Activated CD4-positive, alpha-beta memory T cell treated with anti-CD3 and anti-CD28 coated beads, Interleukin-2, amount 10 ng/mL, durations not matched to agents 7 days and 5 days (primary cell): ENCODE data around the gene CDIPT. TPM values are rescaled to one million over a fixed set of nuclear protein-coding genes. Genes with fewer than 3 reads are reported as not detected.
"Not testable (repeated sequence)": the region's sequence is repeated elsewhere in the genome, so short reads cannot be mapped to it uniquely, and the experiment has no call there.

ENCODE experiments used
- CTCF ChIA-PET: fragments of 350-600 bp; sonication (Branson Sonifier 250); formaldehyde crosslinking; loops from one replicate; lab custom pipeline; 2021; ENCODE audit warnings: antibody characterized with exemption, inconsistent platforms; lab: Charles Lee
- POLR2A ChIA-PET: fragments of 350-600 bp; sonication (Branson Sonifier 250); formaldehyde crosslinking; loops from one replicate; lab custom pipeline; 2021; ENCODE audit warnings: antibody characterized with exemption; lab: Charles Lee
- DNase-seq: peaks from one replicate; pipeline ENCODE4 v3.0.0-alpha.2; 2020
- H3K27ac Mint-ChIP-seq: one replicate; pipeline ENCODE4 v1.8.0; 2021; ENCODE audit warnings: mild to moderate bottlenecking, mixed read lengths
- H3K27me3 Mint-ChIP-seq: one replicate; pipeline ENCODE4 v1.8.0; 2021; ENCODE audit warnings: mixed read lengths
- H3K36me3 Mint-ChIP-seq: one replicate; pipeline ENCODE4 v1.8.0; 2021; ENCODE audit warnings: low read depth, mixed read lengths
- H3K4me1 Mint-ChIP-seq: one replicate; pipeline ENCODE4 v1.8.0; 2021; ENCODE audit warnings: mixed read lengths
- H3K4me3 Mint-ChIP-seq: one replicate; pipeline ENCODE4 v1.8.0; 2021; ENCODE audit warnings: mild to moderate bottlenecking, mixed read lengths
- H3K9me3 Mint-ChIP-seq: one replicate; pipeline ENCODE4 v1.8.0; 2021; ENCODE audit warnings: mixed read lengths
- total RNA-seq, 2 experiments: library from RNA; stranded (reverse); gene quantifications; one replicate each; pipeline ENCODE4 v1.2.3, GENCODE V29; 2021

CDIPT gene
- total RNA-seq, 2 experiments from 2014 or later, result 60.0 to 63.2 TPM

GRCh38 chr16:29834079-29834478 lies 28.9 kb downstream of the CDIPT start:
- DNase-seq, result no peak
- POLR2A ChIA-PET, result interaction anchor here (1.3 kb wide), 2 partner anchors 18 to 26 kb away, joined by 4 to 5 read pairs; no protein-coding TSS in a partner anchor
- Mint-ChIP-seq H3K9me3 (no peaks in the 10 kb centered on the region), H3K4me3 (no peak overlapping the region), H3K27me3 (no peaks in the 10 kb centered on the region), H3K36me3 (peaks cover 57% of the 10 kb centered on the region), H3K27ac (no peak overlapping the region), H3K4me1 (peaks cover 2% of the 10 kb centered on the region)
- CTCF ChIA-PET, result interaction anchor here (0.6 to 3.0 kb wide), 3 partner anchors 14 to 197 kb away, joined by 3 to 24 read pairs (median 3); no protein-coding TSS in a partner anchor

DNA sequence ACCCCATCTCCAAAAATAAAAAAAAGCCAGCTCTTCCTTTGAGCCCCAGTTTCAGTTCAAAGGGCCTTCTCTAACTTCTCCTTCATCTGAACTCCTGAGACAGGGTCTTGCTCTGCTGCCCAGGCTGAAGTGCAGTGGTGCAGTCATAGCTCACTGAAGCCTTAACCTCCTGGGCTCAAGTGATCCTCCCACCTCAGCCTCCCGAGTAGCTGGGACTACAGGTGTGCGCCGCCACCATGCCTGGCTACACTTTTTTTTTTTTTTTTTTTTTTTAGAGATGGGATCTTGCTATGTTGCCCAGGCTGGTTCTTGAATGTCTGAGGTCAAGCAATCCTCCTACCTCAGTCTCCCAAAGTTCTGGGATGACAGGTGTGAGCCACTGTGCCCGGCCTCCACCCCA lies 29.8 kb downstream of the CDIPT start:
- H3K4me1 Mint-ChIP-seq, DNase-seq, H3K9me3 Mint-ChIP-seq, H3K4me3 Mint-ChIP-seq, H3K27me3 Mint-ChIP-seq, H3K27ac Mint-ChIP-seq, POLR2A ChIA-PET: not testable (repeated sequence)
- CTCF ChIA-PET, result interaction anchor here (3.0 kb wide), 1 partner anchor 15 kb away, joined by 24 read pairs; no protein-coding TSS in a partner anchor
- H3K36me3 Mint-ChIP-seq, result peaks cover 56% of the 10 kb centered on the region

- peaks cover 49% of the 10 kb centered on the region for H3K36me3 Mint-ChIP-seq
- POLR2A ChIA-PET, result no interaction called here
Observed at GRCh38 chr16:29831490-29831889, 31.5 kb downstream of the CDIPT start.

GRCh38 chr16:29830774-29831173 lies 32.3 kb downstream of the CDIPT start:
- no peak overlapping the region for H3K27ac Mint-ChIP-seq

More at GRCh38 chr16:29831490-29831889, 31.5 kb downstream of the CDIPT start:
- H3K27me3 Mint-ChIP-seq, result no peaks in the 10 kb centered on the region
- CTCF ChIA-PET, result no interaction called here
- H3K4me1 Mint-ChIP-seq, result peaks cover 16% of the 10 kb centered on the region
- H3K27ac Mint-ChIP-seq, result no peak overlapping the region
- no peak for DNase-seq
- H3K4me3 Mint-ChIP-seq, result no peak overlapping the region
- no peaks in the 10 kb centered on the region for H3K9me3 Mint-ChIP-seq

DNA sequence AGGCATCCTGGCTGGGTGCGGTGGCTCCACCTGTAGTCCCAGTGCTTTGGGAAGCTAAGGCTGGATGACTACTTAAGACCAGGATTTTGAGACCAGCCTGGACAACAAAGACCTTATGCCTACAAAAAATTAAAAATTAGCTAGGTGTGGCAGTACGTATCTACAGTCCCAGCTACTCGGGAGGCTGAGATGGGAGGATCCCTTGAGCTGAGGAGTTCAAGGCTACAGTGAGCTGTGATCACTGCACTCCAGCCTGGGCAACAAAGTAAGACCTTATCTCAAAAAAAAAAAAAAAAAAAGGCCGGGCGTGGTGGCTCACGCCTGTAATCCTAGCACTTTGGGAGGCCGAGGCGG lies 36.7 kb downstream of the CDIPT start:
- POLR2A ChIA-PET, result interaction anchor here (0.8 to 3.3 kb wide), 8 partner anchors 10 to 135 kb away, joined by 3 to 17 read pairs (median 4); partner anchors contain the start of genes KCTD13, MAZ and PAGR1
- Mint-ChIP-seq H3K27ac (no peak overlapping the region), H3K4me1 (peaks cover 58% of the 10 kb centered on the region), H3K27me3 (no peaks in the 10 kb centered on the region), H3K4me3 (no peak overlapping the region), H3K36me3 (peaks cover 33% of the 10 kb centered on the region), H3K9me3 (no peaks in the 10 kb centered on the region)
- no peak for DNase-seq
- CTCF ChIA-PET, result interaction anchor here (0.6 to 3.4 kb wide), 10 partner anchors 8 to 125 kb away, joined by 3 to 12 read pairs (median 4); partner anchors contain the start of genes KIF22 and PAGR1

More at GRCh38 chr16:29830774-29831173, 32.3 kb downstream of the CDIPT start:
- Mint-ChIP-seq H3K36me3 (peaks cover 43% of the 10 kb centered on the region), H3K4me1 (peaks cover 22% of the 10 kb centered on the region), H3K27me3 (no peaks in the 10 kb centered on the region), H3K9me3 (no peaks in the 10 kb centered on the region), H3K4me3 (no peak overlapping the region)
- CTCF ChIA-PET, result no interaction called here
- POLR2A ChIA-PET, result no interaction called here
- no peak for DNase-seq

- CTCF ChIA-PET, result interaction anchor here (0.7 to 3.4 kb wide), 7 partner anchors 8 to 230 kb away, joined by 3 to 12 read pairs (median 5); partner anchors contain the start of gene PAGR1
- peaks cover 36% of the 10 kb centered on the region for H3K36me3 Mint-ChIP-seq
Observed at GRCh38 chr16:29825145-29826044, 37.6 kb downstream of the CDIPT start.

GRCh38 chr16:29824589-29825144 lies 38.4 kb downstream of the CDIPT start:
- no peaks in the 10 kb centered on the region for H3K27me3 Mint-ChIP-seq
- H3K27ac Mint-ChIP-seq, result peak overlapping the region; percentile 70
- CTCF ChIA-PET, result interaction anchor here (1.2 to 1.3 kb wide), 2 partner anchors 8 to 23 kb away, joined by 5 to 8 read pairs; partner anchors contain the start of gene PAGR1
- H3K36me3 Mint-ChIP-seq, result peaks cover 38% of the 10 kb centered on the region
- H3K4me3 Mint-ChIP-seq, result peak overlapping the region; percentile 27
- H3K4me1 Mint-ChIP-seq, result peaks cover 68% of the 10 kb centered on the region
- no peaks in the 10 kb centered on the region for H3K9me3 Mint-ChIP-seq
- POLR2A ChIA-PET, result interaction anchor here (0.7 to 3.2 kb wide), 5 partner anchors 9 to 133 kb away, joined by 3 to 17 read pairs (median 7); partner anchors contain the start of genes KIF22, MAZ and PAGR1
- no peak for DNase-seq

More at GRCh38 chr16:29825145-29826044, 37.6 kb downstream of the CDIPT start:
- Mint-ChIP-seq H3K27me3 (no peaks in the 10 kb centered on the region), H3K9me3 (no peaks in the 10 kb centered on the region), H3K4me3 (peak overlapping the region; percentile 27), H3K27ac (peak overlapping the region; percentile 70), H3K4me1 (peaks cover 63% of the 10 kb centered on the region)
- POLR2A ChIA-PET, result interaction anchor here (0.8 to 3.3 kb wide), 9 partner anchors 9 to 126 kb away, joined by 3 to 17 read pairs (median 4); partner anchors contain the start of genes KCTD13, KIF22, MAZ and PAGR1
- peak; percentile 49 for DNase-seq

DNA sequence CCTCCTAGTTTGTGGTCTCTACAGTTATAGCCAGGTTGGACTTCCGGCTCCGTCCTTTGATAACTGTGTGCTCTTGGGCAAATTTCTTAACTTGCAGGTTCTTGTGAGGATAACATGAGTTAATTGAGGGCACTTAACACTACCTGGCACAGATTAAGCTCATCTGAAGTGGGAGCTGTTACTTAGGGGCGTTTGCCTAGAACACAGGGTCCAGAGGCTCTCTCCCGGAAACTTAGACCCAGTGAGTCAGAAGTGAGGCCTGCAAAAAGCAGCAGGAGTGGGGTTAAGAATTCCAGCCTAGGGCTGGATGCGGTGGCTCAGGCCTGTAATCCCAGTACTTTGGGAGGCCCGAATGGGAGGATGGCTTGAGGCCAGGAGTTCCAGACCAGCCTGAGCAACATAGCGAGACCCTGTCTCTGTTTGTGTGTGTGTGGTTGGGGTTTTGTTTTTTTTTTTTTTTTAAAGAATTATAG lies 41.3 kb downstream of the CDIPT start:
- Mint-ChIP-seq H3K9me3 (no peaks in the 10 kb centered on the region), H3K27ac (peak overlapping the region; percentile 94), H3K4me1 (peaks cover 78% of the 10 kb centered on the region), H3K36me3 (peaks cover 53% of the 10 kb centered on the region), H3K27me3 (no peaks in the 10 kb centered on the region), H3K4me3 (peak overlapping the region; percentile 98)
- ChIA-PET CTCF (interaction anchor here (0.6 to 8.1 kb wide), 7 partner anchors 14 to 234 kb away, joined by 3 to 86 read pairs (median 12); partner anchors contain the start of genes KIF22 and MAZ), POLR2A (interaction anchor here (1.3 to 10.3 kb wide), 6 partner anchors 10 to 173 kb away, joined by 3 to 206 read pairs (median 6); partner anchors contain the start of genes HIRIP3, MAZ and TAOK2)
- no peak for DNase-seq

- Mint-ChIP-seq H3K27ac (peak overlapping the region; percentile 94), H3K4me1 (peaks cover 73% of the 10 kb centered on the region), H3K9me3 (no peaks in the 10 kb centered on the region), H3K36me3 (peaks cover 55% of the 10 kb centered on the region), H3K27me3 (no peaks in the 10 kb centered on the region), H3K4me3 (peak overlapping the region; percentile 98)
- POLR2A ChIA-PET, result interaction anchor here (0.7 to 10.3 kb wide), 18 partner anchors 10 to 202 kb away, joined by 3 to 206 read pairs (median 4); partner anchors contain the start of genes C16orf54, C16orf92, CDIPT and HIRIP3
- peak; percentile 67 for DNase-seq
- CTCF ChIA-PET, result interaction anchor here (0.9 to 8.1 kb wide), 9 partner anchors 8 to 234 kb away, joined by 3 to 86 read pairs (median 5); partner anchors contain the start of genes KIF22 and MAZ
Observed at GRCh38 chr16:29820730-29821642, 42.0 kb downstream of the CDIPT start.

GRCh38 chr16:29820271-29820701 lies 42.7 kb downstream of the CDIPT start, which contains the start of gene MVP:
TSS of gene MVP (plus strand) at chr16:29820462. CDS start at chr16:29830550, 10,088 bp downstream.
- Mint-ChIP-seq H3K4me3 (peak within 1 kb of the TSS; percentile 98), H3K27ac (peak within 1 kb of the TSS; percentile 94), H3K27me3 (no peaks in the 10 kb centered on the region), H3K36me3 (peaks cover 56% of the 10 kb centered on the region), H3K4me1 (peaks cover 71% of the 10 kb centered on the region), H3K9me3 (no peaks in the 10 kb centered on the region)
- peak; percentile 70 for DNase-seq
- CTCF ChIA-PET, result interaction anchor here (0.8 to 8.1 kb wide), 9 partner anchors 9 to 212 kb away, joined by 3 to 86 read pairs (median 5); partner anchors contain the start of genes KIF22 and MAZ
- POLR2A ChIA-PET, result interaction anchor here (0.8 to 10.3 kb wide), 18 partner anchors 9 to 203 kb away, joined by 3 to 206 read pairs (median 4); partner anchors contain the start of genes C16orf54, C16orf92, CDIPT and HIRIP3

GRCh38 chr16:29819506-29819905 lies 43.5 kb downstream of the CDIPT start:
- Mint-ChIP-seq H3K4me3 (peak overlapping the region; percentile 98), H3K36me3 (peaks cover 48% of the 10 kb centered on the region), H3K27me3 (no peaks in the 10 kb centered on the region), H3K9me3 (no peaks in the 10 kb centered on the region), H3K27ac (peak overlapping the region; percentile 94), H3K4me1 (peaks cover 71% of the 10 kb centered on the region)
- ChIA-PET POLR2A (interaction anchor here (0.8 to 10.3 kb wide), 9 partner anchors 15 to 175 kb away, joined by 3 to 206 read pairs (median 6); partner anchors contain the start of genes C16orf54, CDIPT, HIRIP3 and KIF22), CTCF (interaction anchor here (0.5 to 8.1 kb wide), 11 partner anchors 9 to 225 kb away, joined by 3 to 86 read pairs (median 3); partner anchors contain the start of gene MAZ)
- DNase-seq, result no peak
